SK-N-MC (cell line): ENCODE results near the gene NCAM2.

ENCODE experiments used
- EZH2 ChIP-seq: fragments of 200-600 bp; sonication (generic); IDR thresholded peaks from one replicate; pipeline ENCODE4 v1.6.1; 2017; ENCODE audit warnings: antibody characterized with exemption
- POLR2AphosphoS5 ChIP-seq: IDR thresholded peaks from 2 replicates; pipeline ENCODE4 v1.6.1; 2012; ENCODE audit warnings: mild to moderate bottlenecking, low read depth, low read length, borderline replicate concordance

GRCh38 chr21:21063828-21064227, 65.6 kb downstream of the NCAM2 start:
- no peak for TF ChIP-seq EZH2
- no peak for TF ChIP-seq POLR2AphosphoS5
